Activated B cell treated with CpG ODN at 0.5 μM for 24 hours (primary cell): Measurements from ENCODE around the gene GOLGA8B. TPM values are rescaled to one million over a fixed set of nuclear protein-coding genes. Genes with fewer than 3 reads are reported as not detected.

Experiments used
- ATAC-seq: fragments of 200-7000 bp; cut with Tn5 transposase; one replicate; pipeline ENCODE4 v1.10.0; 2021; ENCODE audit warnings: low read depth, mild to moderate bottlenecking, moderate library complexity
- CTCF ChIA-PET: fragments of 350-600 bp; sonication (Branson Sonifier 250); formaldehyde crosslinking; loops from one replicate; lab custom pipeline; 2021; ENCODE audit warnings: antibody characterized with exemption; lab: Charles Lee
- POLR2A ChIA-PET: fragments of 350-600 bp; sonication (Branson Sonifier 250); formaldehyde crosslinking; loops from one replicate; lab custom pipeline; 2021; ENCODE audit warnings: antibody characterized with exemption; lab: Charles Lee
- DNase-seq: peaks from one replicate; pipeline ENCODE4 v3.0.0; 2022
- H3K27ac Mint-ChIP-seq: one replicate; pipeline ENCODE4 v1.8.0; 2020; ENCODE audit warnings: mixed read lengths
- H3K27me3 Mint-ChIP-seq: one replicate; pipeline ENCODE4 v1.8.0; 2021; ENCODE audit warnings: mixed read lengths
- H3K36me3 Mint-ChIP-seq: one replicate; pipeline ENCODE4 v1.8.0; 2021; ENCODE audit warnings: low read depth, mixed read lengths
- H3K4me1 Mint-ChIP-seq: one replicate; pipeline ENCODE4 v1.8.0; 2021; ENCODE audit warnings: mixed read lengths
- H3K4me3 Mint-ChIP-seq: one replicate; pipeline ENCODE4 v1.8.0; 2020; ENCODE audit warnings: mild to moderate bottlenecking, mixed read lengths
- H3K9me3 Mint-ChIP-seq: one replicate; pipeline ENCODE4 v1.8.0; 2020; ENCODE audit warnings: mixed read lengths
- CTCF ChIP-seq: fragments of 200-600 bp; IDR thresholded peaks from one replicate; pipeline ENCODE4 v1.8.0; 2022; ENCODE audit warnings: antibody characterized with exemption, mild to moderate bottlenecking
- intact Hi-C: fragments of 100-400 bp; cut with micrococcal nuclease; formaldehyde crosslinking; loops from one replicate; pipeline ENCODE4 v1.15.1; 2024
- total RNA-seq: library from RNA; stranded (reverse); gene quantifications from 2 replicates; pipeline ENCODE4 v1.2.3, GENCODE V29; 2022

Gene GOLGA8B
- total RNA-seq, 1 donor from 2014 or later: 44.1 TPM

GRCh38 chr15:34607832-34608231 is 24.4 kb upstream of the GOLGA8B start:
- H3K9me3 Mint-ChIP-seq: no peaks in the 10 kb centered on the region
- DNase-seq (no peak), ATAC-seq (no peak)
- intact Hi-C loops: no loop called here
- no peaks in the 10 kb centered on the region for H3K36me3 Mint-ChIP-seq
- H3K27ac Mint-ChIP-seq: no peak overlapping the region
- H3K4me1 Mint-ChIP-seq: peaks cover 8% of the 10 kb centered on the region
- peaks cover 24% of the 10 kb centered on the region for H3K27me3 Mint-ChIP-seq
- TF ChIP-seq CTCF: no peak
- ChIA-PET CTCF (no interaction called here), POLR2A (no interaction called here)
- H3K4me3 Mint-ChIP-seq: no peak overlapping the region

- POLR2A ChIA-PET: no interaction called here
- no peak overlapping the region for H3K27ac Mint-ChIP-seq
- H3K4me3 Mint-ChIP-seq: no peak overlapping the region
- intact Hi-C loops: no loop called here
- peaks cover 8% of the 10 kb centered on the region for H3K4me1 Mint-ChIP-seq
- H3K9me3 Mint-ChIP-seq: no peaks in the 10 kb centered on the region
- no peak for DNase-seq
- no peaks in the 10 kb centered on the region for H3K36me3 Mint-ChIP-seq
- CTCF ChIA-PET: no interaction called here
- TF ChIP-seq CTCF: no peak
- no peak for ATAC-seq
- H3K27me3 Mint-ChIP-seq: peaks cover 21% of the 10 kb centered on the region
Observed at GRCh38 chr15:34606545-34606944, 23.1 kb upstream of the GOLGA8B start.

GRCh38 chr15:34606131-34606530 is 22.7 kb upstream of the GOLGA8B start:
- peaks cover 21% of the 10 kb centered on the region for H3K27me3 Mint-ChIP-seq
- H3K27ac Mint-ChIP-seq: no peak overlapping the region
- H3K9me3 Mint-ChIP-seq: no peaks in the 10 kb centered on the region
- H3K4me3 Mint-ChIP-seq: no peak overlapping the region
- POLR2A ChIA-PET: no interaction called here
- H3K4me1 Mint-ChIP-seq: peaks cover 8% of the 10 kb centered on the region
- TF ChIP-seq CTCF: no peak
- CTCF ChIA-PET: no interaction called here
- intact Hi-C loops: no loop called here
- ATAC-seq (no peak), DNase-seq (no peak)
- H3K36me3 Mint-ChIP-seq: no peaks in the 10 kb centered on the region

GRCh38 chr15:34603095-34603494 is 19.6 kb upstream of the GOLGA8B start:
- DNase-seq (no peak), ATAC-seq (no peak)
- H3K4me1 Mint-ChIP-seq: no peaks in the 10 kb centered on the region
- H3K27me3 Mint-ChIP-seq: peaks cover 14% of the 10 kb centered on the region
- H3K36me3 Mint-ChIP-seq: no peaks in the 10 kb centered on the region
- ChIA-PET CTCF (no interaction called here), POLR2A (no interaction called here)
- no peak for TF ChIP-seq CTCF
- no peak overlapping the region for H3K27ac Mint-ChIP-seq
- intact Hi-C loops: no loop called here
- no peaks in the 10 kb centered on the region for H3K9me3 Mint-ChIP-seq
- no peak overlapping the region for H3K4me3 Mint-ChIP-seq

DNA sequence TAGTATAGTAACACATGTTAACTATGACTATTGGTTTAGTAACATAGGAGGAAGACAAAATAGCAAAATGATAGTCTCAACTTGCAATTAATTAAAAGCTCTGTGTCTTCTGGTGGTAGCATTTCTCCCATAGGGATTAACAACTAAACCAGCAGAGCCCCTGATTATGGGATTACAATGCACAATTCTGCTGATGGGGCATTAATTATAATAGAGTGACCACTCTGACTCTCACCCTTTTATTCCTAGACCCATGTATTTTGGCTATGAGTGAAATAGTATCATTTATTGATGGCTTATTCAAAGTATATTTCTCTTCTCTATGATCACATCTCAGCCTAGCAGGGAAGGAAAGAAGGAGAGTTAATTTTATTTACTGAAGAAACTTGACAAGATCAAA is 17.5 kb upstream of the GOLGA8B start:
- peaks cover 10% of the 10 kb centered on the region for H3K27me3 Mint-ChIP-seq
- H3K4me3 Mint-ChIP-seq: no peak overlapping the region
- H3K4me1 Mint-ChIP-seq: no peaks in the 10 kb centered on the region
- ChIA-PET CTCF (no interaction called here), POLR2A (no interaction called here)
- TF ChIP-seq CTCF: no peak
- no peaks in the 10 kb centered on the region for H3K36me3 Mint-ChIP-seq
- H3K9me3 Mint-ChIP-seq: no peaks in the 10 kb centered on the region
- no peak overlapping the region for H3K27ac Mint-ChIP-seq
- ATAC-seq (no peak), DNase-seq (no peak)
- intact Hi-C loops: no loop called here
